ENCODE measurements around the gene SMIM43.

- TF ChIP-seq ZFP30 (CRISPR knock-in tag; IDR thresholded peaks at IDR 0.05) (no peak), ZFP3 (CRISPR knock-in tag; IDR thresholded peaks at IDR 0.05) (no peak), ARNTL (CRISPR knock-in tag; IDR thresholded peaks at IDR 0.05; ENCODE audit: borderline replicate concordance, low read depth) (no peak), CSDC2 (CRISPR knock-in tag; IDR thresholded peaks at IDR 0.05) (no peak), RARB (CRISPR knock-in tag; IDR thresholded peaks at IDR 0.05) (no peak), ESRRG (CRISPR knock-in tag; IDR thresholded peaks at IDR 0.05) (no peak), BACH2 (CRISPR knock-in tag; IDR thresholded peaks at IDR 0.05; ENCODE audit: borderline replicate concordance) (no peak), ZNF70 (CRISPR knock-in tag; IDR thresholded peaks at IDR 0.05) (no peak), ZNF8 (CRISPR knock-in tag; IDR thresholded peaks at IDR 0.05) (no peak), ISL1 (CRISPR knock-in tag; IDR thresholded peaks at IDR 0.05) (no peak)
Measured at GRCh38 chr4:121790976-121791375, 26.0 kb upstream of the SMIM43 start.

Data from SK-N-SH treated with all-trans-retinoic acid at 6 μM for 48 hours (cell line).